K562 (cell line): ENCODE data around the gene MAD1L1. TPM values are rescaled to one million over a fixed set of nuclear protein-coding genes. Genes with fewer than 3 reads are reported as not detected.

Source experiments
- ARID1B ChIP-seq: fragments of 450-650 bp; IDR thresholded peaks from 2 replicates; pipeline ENCODE4 v1.6.1; 2016; ENCODE audit warnings: antibody characterized with exemption, mild to moderate bottlenecking, inconsistent platforms
- ATF3 ChIP-seq, 2 experiments: fragments of 450-650 bp in 1 of 2; sonication (generic) in 1 of 2; formaldehyde crosslinking in 1 of 2; IDR thresholded peaks in 1 of 2; conservative IDR thresholded peaks in 1 of 2; 2 replicates each; pipeline versions ENCODE4 v1.6.1 to v1.8.1; 2016 to 2023; ENCODE audit warnings: mild to moderate bottlenecking in 2 of 2, moderate library complexity in 2 of 2, inconsistent platforms in 1 of 2, missing genetic modification reagents in 1 of 2
- ATF6 ChIP-seq: sonication (generic); formaldehyde crosslinking; IDR thresholded peaks from 2 replicates; pipeline ENCODE4 v1.4.0; 2020; ENCODE audit warnings: mild to moderate bottlenecking, missing genetic modification reagents
- LARP7 ChIP-seq: fragments of 450-650 bp; IDR thresholded peaks from 2 replicates; pipeline ENCODE4 v1.6.1; 2016
- NELFE ChIP-seq: IDR thresholded peaks from 2 replicates; pipeline ENCODE4 v1.6.1; 2011; ENCODE audit warnings: mild to moderate bottlenecking; ENCODE audit not compliant: insufficient read depth, insufficient read length
- NFIX ChIP-seq: fragments of 250-450 bp; sonication (Bioruptor Pico); IDR thresholded peaks from 2 replicates; pipeline ENCODE4 v1.4.0; 2020; ENCODE audit warnings: low read depth, mild to moderate bottlenecking, moderate library complexity
- NR2F6 ChIP-seq: fragments of 450-650 bp; formaldehyde crosslinking; IDR thresholded peaks from 2 replicates; pipeline ENCODE4 v1.4.0; 2020; ENCODE audit warnings: mild to moderate bottlenecking
- NR4A1 ChIP-seq, 2 experiments: fragments of 250-450 bp in 1 of 2; fragments of 450-650 bp in 1 of 2; sonication (Bioruptor Pico) in 1 of 2; IDR thresholded peaks; 2 replicates each; pipeline versions ENCODE4 v1.4.0 to v1.6.1; 2016 to 2020; ENCODE audit warnings: mild to moderate bottlenecking in 2 of 2, missing compliant biosample characterization in 1 of 2, missing genetic modification characterization in 1 of 2, moderate library complexity in 1 of 2
- SMARCA5 ChIP-seq: fragments of 450-650 bp; IDR thresholded peaks from 2 replicates; pipeline ENCODE4 v1.6.1; 2016
- STAT5A ChIP-seq: IDR thresholded peaks from 2 replicates; pipeline ENCODE4 v1.6.1; 2012; ENCODE audit warnings: low read length, inconsistent platforms, borderline replicate concordance
- TAF7 ChIP-seq: fragments of 450-650 bp; IDR thresholded peaks from 2 replicates; pipeline ENCODE4 v1.6.1; 2016; ENCODE audit warnings: missing genetic modification characterization, missing compliant biosample characterization
- ZBTB34 ChIP-seq: fragments of 250-450 bp; sonication (Bioruptor Pico); IDR thresholded peaks from 2 replicates; pipeline ENCODE4 v1.8.0; 2021; ENCODE audit warnings: mild to moderate bottlenecking, moderate library complexity
- ZFX ChIP-seq: sonication (generic); formaldehyde crosslinking; IDR thresholded peaks from 2 replicates; pipeline ENCODE4 v1.8.0; 2022; ENCODE audit warnings: mild to moderate bottlenecking, missing genetic modification reagents, moderate library complexity
- ZNF766 ChIP-seq: fragments of 200-800 bp; sonication (Bioruptor generic); conservative IDR thresholded peaks from 2 replicates; pipeline ENCODE4 v1.6.1; 2016; ENCODE audit warnings: missing genetic modification characterization, missing compliant biosample characterization
- polyA plus RNA-seq, 8 experiments: library from polyadenylated mRNA; depleted of rRNA in 4 of 8; stranded (reverse) in 5 of 8; unstranded in 3 of 8; fragments of >200 nt; fragmentation: Nextera tagmentation in 2 of 8; fragmentation: Illumina TruSeq in 1 of 8; extraction: Ambion mirVana in 2 of 8; extraction: Trizol in 1 of 8; gene quantifications; 2 replicates each; pipeline versions ENCODE4 v1.2.1 to v1.2.3, GENCODE V29; 2011 to 2014; ENCODE audit warnings: inconsistent platforms in 1 of 8, missing spikeins in 1 of 8
- total RNA-seq, 7 experiments: library from RNA; depleted of rRNA in 6 of 7; stranded (reverse); fragments of >200 nt in 6 of 7; fragmentation: Illumina TruSeq in 2 of 7; extraction: Trizol in 2 of 7; gene quantifications; 2 replicates each; pipeline versions ENCODE4 v1.2.1 to v1.2.3, GENCODE V29; 2011 to 2021; ENCODE audit warnings: low replicate concordance in 1 of 7
- TF ChIP-seq, protein P1 (sequence below): sonication (generic); IDR thresholded peaks from 2 replicates; pipeline ENCODE4 v1.6.1; 2016
- TF ChIP-seq, protein P2 (sequence below): fragments of 450-650 bp; formaldehyde crosslinking; IDR thresholded peaks from 2 replicates; pipeline ENCODE4 v1.4.0; 2020; ENCODE audit warnings: mild to moderate bottlenecking, mixed read lengths

The MAD1L1 gene
- total and polyA plus RNA-seq, 9 of the 15 experiments (the other 6 are each of a cell fraction or from before 2014, with no cell fraction given), result 1.7 to 89.7 (median 18.0) TPM

DNA sequence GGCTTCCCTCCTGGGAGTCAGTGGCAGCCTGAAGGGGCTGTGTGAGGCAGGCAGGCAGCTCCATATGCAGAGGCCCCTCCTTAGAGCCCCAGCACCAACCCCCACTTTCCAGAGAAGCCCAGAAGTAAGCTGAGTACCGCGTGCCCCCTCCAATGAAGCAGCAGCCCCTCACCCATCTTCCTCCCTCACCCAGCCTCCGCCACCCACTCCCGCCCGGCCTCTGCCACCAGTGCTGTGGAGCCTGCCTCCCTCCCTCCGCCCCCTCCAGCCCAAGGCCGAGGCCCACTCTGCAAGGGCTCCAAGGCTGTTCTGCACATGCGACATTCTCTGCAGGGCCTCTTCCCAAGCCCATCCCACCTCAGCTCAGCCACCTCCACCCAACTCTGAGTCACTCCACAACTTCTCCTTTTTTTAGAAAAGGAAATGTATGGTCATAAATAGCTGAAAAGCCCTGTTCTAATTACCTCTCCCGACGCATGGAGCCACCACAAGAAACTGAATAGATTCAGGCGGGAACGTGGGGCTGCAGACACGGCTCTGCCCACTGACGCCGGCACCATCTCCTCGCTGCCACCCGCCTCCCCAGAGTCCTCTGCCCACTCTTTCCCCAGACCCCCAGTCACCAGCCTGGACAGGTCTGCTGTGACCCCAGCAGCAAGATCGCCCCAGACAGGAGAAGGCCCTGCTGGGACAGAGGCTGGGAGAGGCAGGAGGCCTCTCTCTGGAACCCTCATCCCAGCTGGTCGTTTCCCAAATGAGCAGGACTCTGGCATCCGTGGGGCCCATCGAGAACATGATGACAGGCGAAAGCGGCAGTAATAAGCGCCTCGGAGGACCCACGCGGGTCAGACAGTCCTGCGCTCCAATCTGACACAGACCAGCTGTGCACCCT lies 213.9 kb downstream of the MAD1L1 start (continued):
- TF ChIP-seq NR4A1 (CRISPR knock-in tag; IDR thresholded peaks at IDR 0.05) (no peak), NR4A1 (tag; IDR thresholded peaks at IDR 0.05) (peak; percentile 55; the same call in 1 of the 2 replicates), ZBTB34 (no peak), LARP7 (no peak), ATF3 (IDR thresholded peaks at IDR 0.05) (peak; percentile 61), ATF3 (CRISPR knock-in tag; conservative IDR thresholded peaks at IDR 0.05) (no peak), ZNF766 (no peak), NFIX (CRISPR knock-in tag) (no peak), STAT5A (no peak), TAF7 (tag) (no peak), NR2F6 (CRISPR knock-in tag) (no peak), SMARCA5 (no peak), ZFX (CRISPR knock-in tag) (peak; percentile 56), ARID1B (peak; percentile 54), ATF6 (CRISPR knock-in tag) (0 out of 2 replicates have a peak, but pooled peaks have one; percentile 24), NELFE (no peak)
- TF ChIP-seq, protein P1, sequence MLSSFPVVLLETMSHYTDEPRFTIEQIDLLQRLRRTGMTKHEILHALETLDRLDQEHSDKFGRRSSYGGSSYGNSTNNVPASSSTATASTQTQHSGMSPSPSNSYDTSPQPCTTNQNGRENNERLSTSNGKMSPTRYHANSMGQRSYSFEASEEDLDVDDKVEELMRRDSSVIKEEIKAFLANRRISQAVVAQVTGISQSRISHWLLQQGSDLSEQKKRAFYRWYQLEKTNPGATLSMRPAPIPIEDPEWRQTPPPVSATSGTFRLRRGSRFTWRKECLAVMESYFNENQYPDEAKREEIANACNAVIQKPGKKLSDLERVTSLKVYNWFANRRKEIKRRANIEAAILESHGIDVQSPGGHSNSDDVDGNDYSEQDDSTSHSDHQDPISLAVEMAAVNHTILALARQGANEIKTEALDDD, result no peak
- TF ChIP-seq, protein P2, sequence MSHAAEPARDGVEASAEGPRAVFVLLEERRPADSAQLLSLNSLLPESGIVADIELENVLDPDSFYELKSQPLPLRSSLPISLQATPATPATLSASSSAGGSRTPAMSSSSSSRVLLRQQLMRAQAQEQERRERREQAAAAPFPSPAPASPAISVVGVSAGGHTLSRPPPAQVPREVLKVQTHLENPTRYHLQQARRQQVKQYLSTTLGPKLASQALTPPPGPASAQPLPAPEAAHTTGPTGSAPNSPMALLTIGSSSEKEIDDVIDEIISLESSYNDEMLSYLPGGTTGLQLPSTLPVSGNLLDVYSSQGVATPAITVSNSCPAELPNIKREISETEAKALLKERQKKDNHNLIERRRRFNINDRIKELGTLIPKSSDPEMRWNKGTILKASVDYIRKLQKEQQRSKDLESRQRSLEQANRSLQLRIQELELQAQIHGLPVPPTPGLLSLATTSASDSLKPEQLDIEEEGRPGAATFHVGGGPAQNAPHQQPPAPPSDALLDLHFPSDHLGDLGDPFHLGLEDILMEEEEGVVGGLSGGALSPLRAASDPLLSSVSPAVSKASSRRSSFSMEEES (CRISPR knock-in tag), result no peak
